SH-SY5Y (cell line): ENCODE results near the gene MT3.

ENCODE experiments used
- GATA2 ChIP-seq: IDR thresholded peaks from 2 replicates; pipeline ENCODE4 v1.6.1; 2011; ENCODE audit warnings: mild to moderate bottlenecking, low read depth, low read length
- GATA3 ChIP-seq: IDR thresholded peaks from 2 replicates; pipeline ENCODE4 v1.6.1; 2011; ENCODE audit warnings: low read depth, mild to moderate bottlenecking, low read length, moderate library complexity

GRCh38 chr16:56615353-56615752, 26.0 kb downstream of the MT3 start:
- no peak for TF ChIP-seq GATA2
- no peak for TF ChIP-seq GATA3
